GM18508 (cell line): ENCODE data around the gene TTC32.
"Not testable (repeated sequence)": the region's sequence is repeated elsewhere in the genome, so short reads cannot be mapped to it uniquely, and the experiment has no call there.

Experiments used
- ATAC-seq: cut with Tn5 transposase; IDR thresholded peaks from one replicate; pipeline ENCODE4 v1.9.1; 2021; ENCODE audit warnings: moderate number of reproducible peaks; ENCODE audit not compliant: insufficient read depth, unreplicated experiment

Gene TTC32

DNA sequence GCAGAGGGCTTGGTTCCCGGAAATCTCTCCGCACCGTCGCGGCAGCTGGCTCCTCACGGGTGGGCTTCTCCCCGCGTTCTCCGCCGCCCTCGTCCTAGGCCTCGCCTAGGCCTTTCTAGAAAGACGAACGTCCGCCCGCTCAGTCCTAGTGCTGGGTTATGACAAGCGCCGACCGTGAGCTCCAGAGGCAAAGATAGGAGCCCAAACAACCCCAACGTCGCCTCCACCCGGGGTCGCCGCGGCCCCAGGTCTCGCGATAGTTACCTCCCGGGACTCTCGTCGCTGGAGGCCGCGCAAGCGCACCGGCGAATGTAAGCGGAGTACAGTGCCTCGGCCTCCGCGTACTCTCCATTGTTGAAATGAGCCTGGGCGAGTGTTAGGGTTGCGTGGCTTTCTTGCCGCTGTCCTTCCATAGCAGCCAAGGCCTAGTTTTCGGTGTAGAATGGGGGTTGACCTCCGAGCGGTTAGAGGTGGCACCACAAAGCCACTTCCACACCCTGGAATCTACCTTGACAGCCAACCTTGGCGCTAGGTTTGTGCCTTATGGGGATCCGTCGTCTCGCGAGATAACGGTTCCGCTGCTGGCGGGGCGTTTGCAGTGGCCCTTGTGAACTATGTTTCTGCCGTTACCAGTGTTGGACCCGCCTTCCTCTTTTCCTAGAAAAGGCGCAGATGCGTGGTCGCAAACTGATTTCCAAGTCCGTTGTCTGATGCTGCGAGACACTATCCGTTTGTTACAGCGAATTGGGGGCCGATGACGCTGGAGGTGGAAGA, at the start of gene TTC32:
Gene TTC32, minus strand, starts transcription at position 542 of the 774 bp plus-strand sequence. Its CDS starts 129 bp downstream, at position 413.
- peak; percentile 67 for ATAC-seq

DNA sequence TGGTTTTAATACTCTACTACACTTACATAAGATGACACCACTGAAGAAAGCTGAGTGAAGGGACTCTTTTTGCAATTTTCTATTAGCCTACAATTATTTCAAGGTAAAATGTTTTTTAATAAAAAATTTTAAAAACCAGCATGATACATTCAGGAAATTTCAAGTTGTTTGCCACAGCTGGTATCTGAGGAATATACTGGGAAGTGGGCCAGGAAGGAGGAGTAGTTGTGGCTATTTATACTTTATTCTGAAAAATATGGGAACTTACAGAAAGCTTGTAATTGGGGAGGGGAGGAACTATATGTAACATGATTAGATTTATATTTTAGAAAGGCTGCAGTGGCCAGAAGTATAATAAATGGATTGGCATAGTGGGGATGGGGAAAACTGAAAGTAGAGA, 47.3 kb upstream of the TTC32 start:
- no peak for ATAC-seq

GRCh38 chr2:19947184-19947940, 45.6 kb upstream of the TTC32 start:
- no peak for ATAC-seq

DNA sequence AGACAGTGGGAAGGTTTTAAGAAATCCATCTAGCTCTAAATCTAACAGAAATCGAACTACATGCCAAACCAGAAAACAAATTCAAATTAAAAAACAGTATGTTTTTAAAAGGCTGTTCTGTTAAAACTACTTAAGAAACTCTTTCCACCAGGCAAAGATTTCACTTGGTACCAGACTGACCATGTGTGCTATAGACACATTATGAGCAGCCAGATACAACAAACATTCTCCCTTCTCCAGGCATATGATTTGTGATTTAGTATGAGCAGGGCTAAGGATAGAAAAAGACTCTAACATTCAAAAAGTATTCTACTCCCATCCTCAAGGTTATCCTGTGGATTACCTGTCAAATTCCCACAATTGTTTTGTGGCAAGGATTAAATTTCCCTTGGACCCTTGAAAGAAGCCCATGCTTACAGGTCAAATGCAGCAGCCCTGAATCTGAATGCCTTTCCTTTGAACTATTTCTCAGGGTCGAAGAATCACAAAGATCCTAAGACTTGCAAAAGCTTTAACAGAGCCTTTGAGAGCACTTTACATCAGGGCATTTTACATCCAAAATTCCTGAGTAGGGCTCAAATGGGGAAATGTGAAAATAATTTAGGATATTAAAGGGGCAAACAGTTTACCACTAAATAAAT, 42.5 kb upstream of the TTC32 start:
- ATAC-seq = no peak

- no peak for ATAC-seq
These were observed 41.4 kb upstream of the TTC32 start for GRCh38 chr2:19943189-19943588.

GRCh38 chr2:19942199-19942598, 40.4 kb upstream of the TTC32 start:
- no peak for ATAC-seq

- ATAC-seq = no peak
These were observed 35.2 kb upstream of the TTC32 start for GRCh38 chr2:19937004-19937403.

DNA sequence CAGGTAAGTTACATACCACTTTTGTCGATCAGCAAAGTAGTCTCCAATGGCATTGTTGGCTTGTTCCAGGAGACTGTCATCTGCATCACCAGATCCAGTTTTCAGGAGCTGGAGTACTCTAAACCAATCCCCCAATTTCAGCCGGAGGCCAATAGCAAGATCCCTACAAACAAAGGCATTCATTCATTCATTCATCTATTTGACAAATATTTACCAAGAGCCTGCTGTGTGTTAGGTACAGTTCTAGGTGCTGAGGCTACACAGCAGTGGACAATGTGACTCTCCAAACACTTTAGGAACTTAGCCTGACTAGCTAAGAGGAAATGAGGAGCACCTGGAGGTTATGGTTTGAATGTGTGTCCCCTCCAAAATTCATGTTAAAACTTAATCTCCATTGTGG, 34.4 kb upstream of the TTC32 start:
- no peak for ATAC-seq

- no peak for ATAC-seq
These were observed 31.7 kb upstream of the TTC32 start for GRCh38 chr2:19933351-19933981.

DNA sequence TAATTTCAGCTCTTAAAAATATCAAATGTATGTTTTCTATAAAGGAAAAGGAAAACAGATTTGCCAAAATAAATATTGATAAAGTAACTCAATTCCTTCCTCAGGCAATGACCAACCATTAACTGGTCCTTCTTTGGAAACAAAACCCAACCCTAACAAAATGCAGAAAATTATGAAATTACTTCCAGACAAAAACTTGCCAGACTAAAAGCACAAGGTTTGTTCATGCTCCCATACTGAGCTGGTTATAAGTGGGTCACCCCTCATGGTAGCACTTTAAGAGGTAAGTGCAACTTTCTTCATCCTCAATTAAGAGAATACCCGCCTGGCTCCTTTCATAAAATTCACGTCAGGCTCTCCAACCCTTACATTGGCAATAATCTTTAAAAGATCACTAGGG, 31.1 kb upstream of the TTC32 start:
- no peak for ATAC-seq

- ATAC-seq = no peak
These were observed 27.4 kb upstream of the TTC32 start for GRCh38 chr2:19929226-19929625.

GRCh38 chr2:19927816-19928215, 26.0 kb upstream of the TTC32 start:
- ATAC-seq = not testable (repeated sequence)

DNA sequence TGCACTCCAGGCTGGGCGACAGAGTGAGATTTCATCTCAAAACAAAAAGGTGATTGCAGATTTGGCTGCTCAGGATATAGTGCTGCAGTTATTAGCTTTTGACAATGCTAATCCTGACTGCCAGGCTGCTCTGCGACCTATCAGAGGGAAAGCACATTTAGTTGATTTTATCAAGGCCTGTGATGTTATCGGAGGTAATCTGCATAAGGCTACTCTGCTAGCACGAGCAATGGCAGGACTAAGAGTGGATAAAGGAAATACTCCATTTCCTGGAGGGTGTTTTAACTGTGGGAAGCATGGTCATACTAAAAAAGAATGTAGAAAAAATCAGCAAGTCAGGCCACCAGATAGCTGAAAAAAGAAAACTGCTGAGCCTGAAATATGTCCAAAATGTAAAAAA, 22.7 kb upstream of the TTC32 start:
- not testable (repeated sequence) for ATAC-seq

DNA sequence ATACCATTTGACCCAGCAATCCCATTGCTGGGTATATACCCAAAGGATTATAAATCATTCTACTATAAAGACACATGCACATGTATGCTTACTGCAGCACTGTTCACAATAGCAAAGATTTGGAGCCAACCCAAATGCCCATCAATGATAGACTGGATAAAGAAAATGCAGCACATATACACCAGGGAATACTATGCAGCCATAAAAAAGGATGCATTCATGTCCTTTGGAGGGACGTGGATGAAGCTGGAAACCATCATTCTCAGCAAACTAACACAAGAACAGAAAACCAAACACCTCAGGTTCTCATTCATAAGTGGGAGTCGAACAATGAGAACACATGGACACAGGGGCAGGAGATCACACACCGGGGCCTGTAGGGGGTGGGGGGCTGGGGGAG, 20.4 kb upstream of the TTC32 start:
- ATAC-seq = not testable (repeated sequence)

- no peak for ATAC-seq
These were observed 14.7 kb upstream of the TTC32 start for GRCh38 chr2:19916385-19916950.

- no peak for ATAC-seq
These were observed 12.6 kb upstream of the TTC32 start for GRCh38 chr2:19914266-19914975.

DNA sequence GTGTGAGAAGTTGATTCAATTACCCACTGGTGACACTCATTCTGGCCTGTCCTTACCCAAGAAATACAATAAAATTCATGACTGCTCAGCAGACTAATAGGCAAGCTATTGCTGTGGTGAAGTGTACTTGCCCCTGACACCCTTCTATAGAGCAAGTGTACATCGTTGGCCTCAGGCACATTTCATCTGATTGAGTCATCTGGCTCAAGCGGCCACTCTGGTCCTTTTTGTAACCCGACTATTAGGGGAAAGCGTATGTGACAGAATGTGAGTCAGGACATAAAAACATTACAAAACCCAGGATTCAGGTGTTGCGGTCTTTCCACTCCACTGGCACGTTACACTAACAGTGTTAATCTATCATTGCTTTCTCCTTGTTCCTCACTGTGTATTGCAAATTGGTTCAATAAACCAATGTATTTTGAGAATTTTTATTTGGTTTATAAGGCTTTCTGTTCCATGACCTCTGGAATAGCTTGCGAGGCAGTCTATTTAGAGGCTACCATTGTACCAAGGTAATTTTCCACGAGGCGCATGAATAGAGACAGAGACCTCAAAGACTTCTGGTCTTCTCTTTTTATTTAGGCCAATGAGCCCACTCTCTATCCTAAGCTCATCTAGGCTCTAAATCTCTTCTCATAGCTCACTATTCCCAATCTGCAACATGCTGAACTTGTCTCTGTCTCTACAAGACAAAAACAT, 10.2 kb upstream of the TTC32 start:
- no peak for ATAC-seq

GRCh38 chr2:19902216-19902740, 495 bp upstream of the TTC32 start:
- ATAC-seq = no peak

GRCh38 chr2:19900931-19901441, 797 bp downstream of the TTC32 start:
- no peak for ATAC-seq
